ENCODE measurements around the gene RNF123.

RNF123 gene

GRCh38 chr3:49705390-49705960 is 16.1 kb downstream of the RNF123 start:
- DNase-seq, result no peak

GRCh38 chr3:49706456-49707112 is 17.2 kb downstream of the RNF123 start:
- no peak for DNase-seq

- no peak for DNase-seq
Observed at GRCh38 chr3:49707113-49707480, 17.7 kb downstream of the RNF123 start.

- no peak for DNase-seq
Observed at GRCh38 chr3:49709852-49710251, 20.5 kb downstream of the RNF123 start.

DNA sequence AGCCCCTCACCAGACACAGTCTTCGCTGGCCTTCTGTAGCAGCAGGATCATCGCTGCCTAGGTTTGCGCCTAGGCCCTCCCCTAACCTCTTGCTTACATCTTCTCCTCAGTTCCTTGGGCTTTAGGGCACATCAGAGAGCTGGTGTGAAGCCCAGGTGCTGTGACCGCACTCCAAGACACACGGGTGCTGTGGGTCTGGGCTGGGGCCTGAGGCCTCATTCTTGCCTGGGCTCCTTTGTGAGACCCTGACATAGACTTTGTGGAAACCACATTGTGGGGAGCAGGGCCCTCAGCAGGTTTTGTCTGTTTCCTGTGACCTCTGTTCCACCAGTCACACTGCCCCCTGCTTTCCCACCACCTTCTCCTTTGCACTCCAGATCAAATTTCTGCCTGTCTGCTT is 22.1 kb downstream of the RNF123 start:
- DNase-seq, result peak; percentile 22

DNA sequence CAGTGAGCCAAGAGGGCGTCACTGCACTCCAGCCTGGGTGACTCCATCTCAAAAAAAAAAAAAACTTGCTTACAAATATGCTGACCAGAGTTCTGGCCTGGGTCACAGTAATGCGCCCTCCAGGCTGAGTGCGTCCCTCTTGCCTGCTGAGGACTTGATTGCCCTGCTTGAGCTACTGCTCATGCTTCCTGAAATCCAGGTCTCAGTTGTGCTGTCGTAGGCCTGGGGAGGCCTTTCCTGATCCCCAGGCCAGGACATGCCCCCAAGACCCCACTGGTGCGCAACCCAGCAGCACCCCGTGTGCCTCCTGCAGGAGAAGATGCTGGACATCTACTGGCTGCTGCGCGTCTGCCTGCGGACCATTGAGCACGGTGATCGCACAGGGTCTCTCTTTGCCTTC is 22.8 kb downstream of the RNF123 start:
- DNase-seq, result no peak

DNA sequence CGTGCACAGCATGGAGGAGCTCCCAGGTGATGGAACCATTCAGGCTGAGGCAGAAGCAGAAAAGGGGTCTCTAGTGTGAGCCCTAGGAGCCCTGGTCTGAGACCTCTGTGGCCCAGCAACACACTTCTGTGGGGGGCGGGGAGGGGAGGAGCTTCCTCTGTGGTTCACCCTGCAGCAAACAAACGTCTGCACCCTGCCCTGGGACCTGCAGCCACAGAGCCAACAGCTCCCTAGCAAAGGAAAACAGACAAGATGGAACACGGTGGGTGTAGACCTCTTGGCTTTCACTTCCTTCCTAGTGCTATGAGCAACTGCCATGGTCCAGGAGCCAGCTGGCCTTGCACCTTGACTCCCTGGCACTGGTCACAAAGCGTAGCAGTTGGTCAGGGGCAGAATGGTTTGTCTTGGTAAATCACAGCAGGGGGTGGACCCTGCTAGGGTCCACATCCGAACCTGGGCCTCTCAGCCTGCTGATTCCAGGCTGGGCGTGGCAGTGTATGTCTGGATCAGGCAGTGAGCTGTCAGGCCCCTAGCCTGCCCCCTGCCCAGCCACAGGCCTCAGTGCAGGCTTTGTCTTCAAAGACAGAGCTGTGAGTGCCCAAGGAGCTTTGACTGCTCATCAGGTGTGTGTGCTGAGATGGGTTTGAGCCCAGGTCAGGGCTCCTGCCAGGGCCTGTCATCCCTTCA is 23.4 kb downstream of the RNF123 start:
- peak; percentile 41 for DNase-seq

DNA sequence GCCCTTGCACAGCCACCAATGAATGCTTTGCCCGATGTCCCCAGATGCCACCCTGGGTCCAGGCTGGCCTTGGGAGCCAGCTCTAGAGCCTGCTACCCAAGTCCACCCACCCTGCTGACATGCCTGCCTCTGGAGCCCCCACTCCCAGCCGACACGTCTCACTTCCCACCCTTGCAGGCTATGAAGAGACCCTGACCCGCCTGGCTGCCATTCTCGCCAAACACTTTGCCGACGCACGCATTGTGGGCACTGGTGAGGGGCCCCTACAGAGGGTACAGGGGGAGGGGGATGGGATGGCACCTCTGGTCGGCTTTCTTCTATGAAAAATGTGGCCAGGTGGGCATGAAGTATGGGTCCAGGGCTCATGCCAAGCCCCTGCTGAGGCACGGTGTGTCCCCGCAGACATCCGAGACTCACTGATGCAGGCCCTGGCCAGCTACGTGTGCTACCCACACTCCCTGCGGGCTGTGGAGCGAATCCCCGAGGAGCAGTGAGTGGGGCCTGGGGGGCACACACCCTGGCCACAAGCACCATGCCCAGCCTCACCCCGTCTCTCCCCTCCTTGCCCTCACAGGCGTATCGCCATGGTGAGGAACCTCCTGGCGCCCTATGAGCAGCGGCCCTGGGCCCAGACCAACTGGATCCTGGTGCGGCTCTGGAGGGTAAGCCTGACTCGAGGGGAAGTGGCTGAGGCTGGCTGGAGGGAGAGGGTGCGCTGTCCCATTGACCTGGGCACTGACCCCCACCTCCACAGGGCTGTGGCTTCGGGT is 24.2 kb downstream of the RNF123 start:
- no peak for DNase-seq

DNA sequence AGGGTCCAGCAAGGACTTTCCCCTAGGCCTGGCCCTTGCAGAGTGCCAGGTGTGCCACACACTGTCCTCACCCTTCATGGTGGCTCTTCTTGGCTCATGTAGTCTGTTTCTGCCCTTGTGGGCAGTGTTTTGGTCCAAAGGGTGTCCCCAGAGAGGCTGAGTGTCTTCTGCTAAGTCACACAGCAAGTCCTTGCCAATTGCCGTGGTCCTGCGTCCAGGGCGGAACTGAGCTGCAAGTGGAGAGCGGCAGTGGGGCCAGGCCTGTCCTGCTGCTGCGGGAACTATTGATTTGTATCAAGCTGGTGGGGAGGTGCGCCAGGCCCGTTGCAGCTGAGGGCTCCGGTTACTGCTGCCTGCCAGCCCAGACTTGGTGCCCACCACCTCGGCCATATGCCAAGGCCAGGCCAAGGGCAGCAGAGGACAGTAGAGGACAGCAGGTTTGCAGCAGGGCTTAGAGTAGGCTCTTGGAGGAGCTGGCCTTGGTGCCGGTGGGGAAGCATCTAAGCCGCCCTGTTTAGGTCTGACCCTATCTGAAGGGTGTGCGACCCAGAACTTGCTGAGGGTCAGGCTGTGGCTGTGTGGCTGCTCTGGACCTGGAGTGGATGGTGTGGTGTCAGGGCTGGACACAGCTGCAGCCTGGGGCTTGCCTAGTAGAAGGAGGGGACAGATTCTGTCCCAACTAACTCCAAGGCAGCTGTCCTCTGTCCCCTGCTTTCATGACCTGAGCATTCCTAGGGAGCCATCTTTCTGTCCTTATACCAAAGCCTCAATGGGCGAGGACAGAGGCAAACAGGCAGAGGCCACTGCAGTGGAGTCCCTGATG is 25.6 kb downstream of the RNF123 start:
- no peak for DNase-seq

- DNase-seq, result no peak
Observed at GRCh38 chr3:49715611-49716121, 26.3 kb downstream of the RNF123 start.

- no peak for DNase-seq
Observed at GRCh38 chr3:49716169-49716568, 26.8 kb downstream of the RNF123 start.

GRCh38 chr3:49716691-49717210 is 27.4 kb downstream of the RNF123 start:
- DNase-seq, result no peak

GRCh38 chr3:49717211-49717958 is 28.0 kb downstream of the RNF123 start:
- no peak for DNase-seq

GRCh38 chr3:49717959-49718857 is 28.9 kb downstream of the RNF123 start:
- DNase-seq, result no peak

DNA sequence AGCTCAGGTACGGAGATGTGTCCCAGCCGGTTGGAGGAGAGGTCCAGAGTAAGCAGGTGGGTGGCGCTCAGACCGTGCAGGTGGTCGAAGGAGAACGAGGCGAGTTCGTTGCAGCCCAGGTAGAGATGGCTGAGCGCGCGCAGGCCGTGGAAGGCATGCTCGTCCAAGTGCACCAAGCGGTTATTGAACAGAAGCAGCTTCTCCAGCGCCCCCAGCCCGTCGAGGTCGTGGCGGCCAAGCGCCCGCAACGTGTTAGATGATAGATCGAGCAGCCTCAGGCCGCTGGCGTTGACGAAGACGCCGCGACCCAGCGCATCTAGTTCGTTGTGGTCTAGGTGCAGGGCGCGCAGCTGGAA is 29.5 kb downstream of the RNF123 start:
- peak; percentile 65 for DNase-seq

- peak; percentile 99 for DNase-seq
Observed at GRCh38 chr3:49719214-49719884, 30.0 kb downstream of the RNF123 start, which contains the start of gene AMIGO3. Gene AMIGO3 (minus strand): TSS chr3:49719684. CDS start chr3:49719465, 219 bp downstream.

DNA sequence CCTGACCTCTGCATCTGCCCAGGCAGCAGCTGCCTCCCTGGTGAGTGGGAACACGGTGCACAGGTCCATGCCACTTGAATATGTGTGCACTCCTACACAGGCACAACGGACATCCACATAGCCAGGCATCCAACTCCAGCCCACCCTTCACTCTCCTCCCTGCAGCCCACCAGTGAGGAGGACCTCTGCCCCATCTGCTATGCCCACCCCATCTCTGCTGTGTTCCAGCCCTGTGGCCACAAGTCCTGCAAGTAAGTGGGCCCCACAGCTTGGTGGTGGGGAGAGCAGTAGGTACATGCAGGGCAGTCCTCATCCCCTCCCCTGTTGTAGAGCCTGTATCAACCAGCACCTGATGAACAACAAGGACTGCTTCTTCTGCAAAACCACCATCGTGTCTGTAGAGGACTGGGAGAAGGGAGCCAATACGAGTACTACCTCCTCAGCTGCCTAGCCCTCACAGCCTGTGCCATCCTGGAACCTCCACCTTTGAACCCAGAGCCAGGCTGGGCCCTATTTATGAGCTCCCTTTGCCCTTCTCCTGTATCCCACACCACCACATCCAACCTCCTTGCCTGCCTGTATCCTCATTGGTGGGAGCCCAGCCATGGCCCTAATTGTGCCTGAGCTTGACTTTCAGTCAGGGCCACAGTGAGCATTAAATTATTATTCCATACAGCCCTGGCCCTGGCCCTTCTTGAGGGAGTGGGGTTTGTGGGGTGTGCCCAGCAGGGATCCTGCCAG is 31.7 kb downstream of the RNF123 start:
- no peak for DNase-seq

- DNase-seq, result no peak
Observed at GRCh38 chr3:49721596-49721895, 32.2 kb downstream of the RNF123 start.

Measured in hematopoietic multipotent progenitor cell treated with erythropoietin and hydrocortisone succinate and interleukin-3 and kit ligand, for 4 days (in vitro differentiated cells).